GM12878 (cell line): ENCODE results near the gene FAF1. TPM values are rescaled to one million over a fixed set of nuclear protein-coding genes. Genes with fewer than 3 reads are reported as not detected.

ENCODE experiments used
- ATAC-seq: fragments of 200-7000 bp; cut with Tn5 transposase; 3 replicates; pipeline ENCODE4 v1.9.1; 2020; ENCODE audit warnings: mild to moderate bottlenecking, moderate library complexity
- BruUV-seq: library from RNA; stranded (reverse); fragments of 400-500 nt; replicated peaks from 2 replicates; lab custom pipeline; 2021; lab: Mats Ljungman, UMichigan
- CTCF ChIA-PET: fragments of 300-600 bp; sonication (Branson Sonifier 250); formaldehyde crosslinking; extraction: SDS; loops from one replicate; lab custom pipeline; 2021; ENCODE audit warnings: inconsistent platforms; lab: Yijun Ruan, JAX
- POLR2A ChIA-PET: fragments of 350-600 bp; formaldehyde crosslinking; extraction: SDS; loops from one replicate; lab custom pipeline; 2021; ENCODE audit warnings: inconsistent platforms; lab: Charles Lee
- RAD21 ChIA-PET: fragments of 300-600 bp; sonication (Branson Sonifier 250); formaldehyde crosslinking; loops from one replicate; lab custom pipeline; 2023; ENCODE audit warnings: antibody characterized with exemption; ENCODE audit not compliant: unreplicated experiment; lab: Charles Lee
- SMC1A ChIA-PET: fragments of 300-600 bp; sonication (Branson Sonifier 250); formaldehyde crosslinking; loops from one replicate; lab custom pipeline; 2023; ENCODE audit not compliant: unreplicated experiment, uncharacterized antibody; lab: Charles Lee
- DNase-seq: peaks from one replicate; pipeline ENCODE4 v3.0.0-alpha.2; 2011; ENCODE audit warnings: low read depth, low spot score
- FAIRE-seq: peaks from 3 replicates; lab custom pipeline; 2011; peaks lifted over from hg19 to GRCh38; lab: Jason Lieb, UNC
- H2AFZ ChIP-seq: 2 replicates; pipeline ENCODE4 v1.6.0; 2011; ENCODE audit warnings: low read depth, low read length, control low read depth; ENCODE audit not compliant: control insufficient read depth
- H3K27ac ChIP-seq: 2 replicates; pipeline ENCODE4 v1.5.1; 2011; ENCODE audit warnings: control low read depth; ENCODE audit not compliant: control insufficient read depth, insufficient read depth
- H3K27me3 ChIP-seq, 2 experiments: replicated peaks in 1 of 2; 2 replicates each; pipeline versions ENCODE4 v1.6.0 to v1.6.1; 2011; ENCODE audit warnings: low read length in 1 of 2; ENCODE audit not compliant: control insufficient read depth in 2 of 2, insufficient read depth in 2 of 2
- H3K36me3 ChIP-seq, 2 experiments: 2 replicates each; pipeline ENCODE4 v1.5.1; 2011; ENCODE audit warnings: low read length in 1 of 2; ENCODE audit not compliant: control insufficient read depth in 2 of 2, insufficient read depth in 2 of 2
- H3K4me1 ChIP-seq: 2 replicates; pipeline ENCODE4 v1.6.1; 2011; ENCODE audit warnings: mild to moderate bottlenecking, low read length, moderate library complexity, mixed read lengths; ENCODE audit not compliant: control insufficient read depth, insufficient read depth
- H3K4me2 ChIP-seq: 2 replicates; pipeline ENCODE4 v1.6.0; 2011; ENCODE audit warnings: control low read depth; ENCODE audit not compliant: control insufficient read depth, insufficient read depth
- H3K4me3 ChIP-seq: fragments of 200-600 bp; sonication (generic); 2 replicates; pipeline ENCODE4 v1.5.1; 2016
- H3K79me2 ChIP-seq: 2 replicates; pipeline ENCODE4 v1.6.0; 2011; ENCODE audit warnings: low read length; ENCODE audit not compliant: control insufficient read depth, insufficient read depth
- H3K9ac ChIP-seq: 2 replicates; pipeline ENCODE4 v1.8.0; 2011; ENCODE audit warnings: low read length, control low read depth, mixed read lengths; ENCODE audit not compliant: control insufficient read depth, insufficient read depth
- H3K9me3 ChIP-seq: replicated peaks from 3 replicates; pipeline ENCODE4 v1.5.1; 2011; ENCODE audit warnings: mild to moderate bottlenecking, low read length; ENCODE audit not compliant: control insufficient read depth, insufficient read depth
- H4K20me1 ChIP-seq: 2 replicates; pipeline ENCODE4 v1.6.0; 2011; ENCODE audit not compliant: control insufficient read depth, insufficient read depth
- BACH1 ChIP-seq: fragments of 450-650 bp; IDR thresholded peaks from 2 replicates; pipeline ENCODE4 v1.6.1; 2017; ENCODE audit warnings: mild to moderate bottlenecking, borderline replicate concordance
- GABPA ChIP-seq: IDR thresholded peaks from 2 replicates; pipeline ENCODE4 v1.6.1; 2014; ENCODE audit warnings: antibody characterized with exemption, low read depth, mild to moderate bottlenecking, inconsistent platforms
- NR2F1 ChIP-seq: fragments of 450-650 bp; conservative IDR thresholded peaks from 2 replicates; pipeline ENCODE4 v1.6.1; 2017; ENCODE audit warnings: mild to moderate bottlenecking
- POLR2AphosphoS2 ChIP-seq: IDR thresholded peaks from 2 replicates; pipeline ENCODE4 v1.6.1; 2011; ENCODE audit warnings: low read depth, mild to moderate bottlenecking, low read length, improper control_type of control experiment, moderate library complexity
- RB1 ChIP-seq: fragments of 450-650 bp; formaldehyde crosslinking; IDR thresholded peaks from 2 replicates; pipeline ENCODE4 v1.6.1; 2017; ENCODE audit warnings: mild to moderate bottlenecking, borderline replicate concordance
- RUNX3 ChIP-seq: IDR thresholded peaks from 2 replicates; pipeline ENCODE4 v1.6.1; 2012; ENCODE audit warnings: low read length, inconsistent platforms
- SUZ12 ChIP-seq: fragments of 200-600 bp; sonication (generic); IDR thresholded peaks from one replicate; pipeline ENCODE4 v1.6.1; 2018; ENCODE audit warnings: antibody characterized with exemption, mild to moderate bottlenecking; ENCODE audit not compliant: unreplicated experiment
- TARDBP ChIP-seq: IDR thresholded peaks from 2 replicates; pipeline ENCODE4 v1.6.1; 2016; ENCODE audit warnings: borderline replicate concordance
- YY1 ChIP-seq: IDR thresholded peaks from 2 replicates; pipeline ENCODE4 v1.6.1; 2011; ENCODE audit warnings: low read depth, mild to moderate bottlenecking, low read length
- ZBTB11 ChIP-seq: fragments of 450-650 bp; formaldehyde crosslinking; IDR thresholded peaks from 2 replicates; pipeline ENCODE4 v1.5.0; 2022; ENCODE audit warnings: mild to moderate bottlenecking, missing genetic modification characterization
- ZNF622 ChIP-seq: fragments of 450-650 bp; IDR thresholded peaks from 2 replicates; pipeline ENCODE4 v1.6.1; 2017; ENCODE audit warnings: mild to moderate bottlenecking, inconsistent platforms
- WGBS: methylation state at CpG from one replicate; pipeline ENCODE4 v1.1.6; 2016; ENCODE audit warnings: low lambda C conversion rate; ENCODE audit not compliant: insufficient replicate concordance, insufficient coverage; ENCODE audit errors: missing lambda C conversion rate; 5-methylcytosine and 5-hydroxymethylcytosine counted together
- in situ Hi-C: fragments of 300-500 bp; cut with MboI; formaldehyde crosslinking; loops from 9 replicates; pipeline ENCODE4 v1.14.3; 2018; ENCODE audit warnings: mixed read lengths
- intact Hi-C: fragments of 100-400 bp; cut with micrococcal nuclease; formaldehyde crosslinking; loops from one replicate; pipeline ENCODE4 v1.14.2; 2022; ENCODE audit not compliant: unreplicated experiment
- polyA plus RNA-seq, 11 experiments: library from polyadenylated mRNA; depleted of rRNA in 4 of 11; unstranded in 6 of 11; stranded (reverse) in 5 of 11; fragments of >200 nt; fragmentation: Nextera tagmentation in 4 of 11; fragmentation: Illumina TruSeq in 1 of 11; extraction: Ambion mirVana in 4 of 11; extraction: Trizol in 1 of 11; gene quantifications; 1 replicate in 1 of 11; 2 replicates in 10 of 11; pipeline versions ENCODE4 v1.2.1 to v1.2.3, GENCODE V29; 2011 to 2016; ENCODE audit warnings: inconsistent platforms in 2 of 11, missing spikeins in 2 of 11, low read depth in 1 of 11
- total RNA-seq, 4 experiments: library from RNA; depleted of rRNA in 3 of 4; stranded (reverse); fragments of >200 nt in 3 of 4; fragmentation: Illumina TruSeq in 1 of 4; extraction: Trizol in 1 of 4; gene quantifications; 2 replicates each; pipeline versions ENCODE4 v1.2.1 to v1.2.3, GENCODE V29; 2013 to 2021
- TF ChIP-seq, protein P1 (sequence below): fragments of 450-650 bp; IDR thresholded peaks from 2 replicates; pipeline ENCODE4 v1.6.1; 2017; ENCODE audit warnings: mild to moderate bottlenecking, moderate library complexity

FAF1 gene
- total and polyA plus RNA-seq, 10 of the 15 experiments (the other 5 are each of a cell fraction or from before 2014, with no cell fraction given): 8.6 to 54.5 (median 23.7) TPM

DNA sequence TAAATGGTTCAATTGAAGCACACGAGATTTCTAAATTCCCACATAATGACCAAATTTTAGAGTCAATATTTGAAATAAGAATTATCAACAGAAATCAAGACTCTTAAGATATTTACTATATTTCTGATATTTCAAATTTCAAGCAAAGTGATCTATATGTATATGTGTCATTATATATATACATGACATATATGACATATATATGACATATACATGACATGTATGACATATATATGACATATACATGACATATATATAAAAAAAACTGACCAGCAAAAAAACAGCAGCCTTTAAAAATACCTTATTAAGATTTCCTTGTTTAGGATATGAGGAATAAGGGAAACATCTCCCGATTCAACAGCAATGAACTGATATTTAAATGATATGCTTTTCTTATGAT, 266.2 kb downstream of the FAF1 start:
- H3K4me2 ChIP-seq: no peak overlapping the region
- H4K20me1 ChIP-seq: no peaks in the 10 kb centered on the region
- ATAC-seq: no peak
- no peak overlapping the region for H3K27ac ChIP-seq
- H3K4me1 ChIP-seq: no peaks in the 10 kb centered on the region
- H3K36me3 ChIP-seq: no peaks in the 10 kb centered on the region
- no peak overlapping the region for H2AFZ ChIP-seq
- no peaks in the 10 kb centered on the region for H3K79me2 ChIP-seq
- H3K9ac ChIP-seq: no peak overlapping the region
- POLR2A ChIA-PET: no interaction called here
- DNase-seq: no peak
- RAD21 ChIA-PET: no interaction called here
- in situ Hi-C loops (no loop called here), intact Hi-C loops (no loop called here)
- CTCF ChIA-PET: no interaction called here
- TF ChIP-seq TARDBP: no peak
- no peak for TF ChIP-seq SUZ12
- TF ChIP-seq NR2F1: no peak
- H3K4me3 ChIP-seq: no peak overlapping the region
- SMC1A ChIA-PET: no interaction called here
- H3K27me3 ChIP-seq: no peaks in the 10 kb centered on the region
- WGBS: 94% methylated on average over 2 of the region's 2 CpGs
- no TSS peak for BruUV-seq
- H3K9me3 ChIP-seq: no peaks in the 10 kb centered on the region
- no peak for FAIRE-seq

DNA sequence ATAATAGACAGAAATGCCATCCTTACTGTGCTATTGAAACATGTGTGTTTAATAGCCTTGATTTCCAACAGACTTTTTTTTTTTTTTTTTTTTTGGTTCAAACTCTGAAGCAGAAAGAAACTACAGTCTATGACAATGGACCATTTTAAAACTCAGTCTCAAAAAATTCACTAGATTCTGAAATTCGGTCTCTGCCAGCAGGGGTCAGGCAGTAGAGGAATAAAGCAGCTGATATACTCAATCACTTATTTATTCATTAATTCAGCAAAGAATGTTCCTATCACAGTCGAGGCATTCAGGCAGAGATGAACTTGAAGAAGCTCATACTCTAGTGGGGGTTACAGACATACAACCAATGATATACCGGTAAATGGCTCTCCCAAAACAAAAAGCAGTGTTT, 275.9 kb downstream of the FAF1 start:
- H3K9me3 ChIP-seq: no peaks in the 10 kb centered on the region
- H3K4me1 ChIP-seq: no peaks in the 10 kb centered on the region
- in situ Hi-C loops (no loop called here), intact Hi-C loops (no loop called here)
- no peaks in the 10 kb centered on the region for H3K36me3 ChIP-seq
- ATAC-seq (no peak), DNase-seq (no peak), FAIRE-seq (no peak)
- no peak overlapping the region for H3K4me3 ChIP-seq
- ChIA-PET POLR2A (no interaction called here), CTCF (interaction anchor here (1.0 to 1.6 kb wide), 3 partner anchors 13 to 73 kb away, joined by 3 to 8 read pairs (median 4); no protein-coding TSS in a partner anchor), SMC1A (interaction anchor here (1.1 to 1.4 kb wide), 2 partner anchors 14 to 20 kb away, joined by 3 to 4 read pairs; no protein-coding TSS in a partner anchor), RAD21 (no interaction called here)
- WGBS: 95% methylated on average over 3 of the region's 3 CpGs
- no peak overlapping the region for H3K27ac ChIP-seq
- no peak overlapping the region for H3K4me2 ChIP-seq
- H4K20me1 ChIP-seq: no peaks in the 10 kb centered on the region
- H2AFZ ChIP-seq: no peak overlapping the region
- no peaks in the 10 kb centered on the region for H3K79me2 ChIP-seq
- no TSS peak for BruUV-seq
- TF ChIP-seq ZNF622 (no peak), RB1 (no peak), GABPA (no peak), YY1 (no peak), POLR2AphosphoS2 (no peak), ZBTB11 (no peak), RUNX3 (no peak), BACH1 (no peak)
- TF ChIP-seq, protein P1, sequence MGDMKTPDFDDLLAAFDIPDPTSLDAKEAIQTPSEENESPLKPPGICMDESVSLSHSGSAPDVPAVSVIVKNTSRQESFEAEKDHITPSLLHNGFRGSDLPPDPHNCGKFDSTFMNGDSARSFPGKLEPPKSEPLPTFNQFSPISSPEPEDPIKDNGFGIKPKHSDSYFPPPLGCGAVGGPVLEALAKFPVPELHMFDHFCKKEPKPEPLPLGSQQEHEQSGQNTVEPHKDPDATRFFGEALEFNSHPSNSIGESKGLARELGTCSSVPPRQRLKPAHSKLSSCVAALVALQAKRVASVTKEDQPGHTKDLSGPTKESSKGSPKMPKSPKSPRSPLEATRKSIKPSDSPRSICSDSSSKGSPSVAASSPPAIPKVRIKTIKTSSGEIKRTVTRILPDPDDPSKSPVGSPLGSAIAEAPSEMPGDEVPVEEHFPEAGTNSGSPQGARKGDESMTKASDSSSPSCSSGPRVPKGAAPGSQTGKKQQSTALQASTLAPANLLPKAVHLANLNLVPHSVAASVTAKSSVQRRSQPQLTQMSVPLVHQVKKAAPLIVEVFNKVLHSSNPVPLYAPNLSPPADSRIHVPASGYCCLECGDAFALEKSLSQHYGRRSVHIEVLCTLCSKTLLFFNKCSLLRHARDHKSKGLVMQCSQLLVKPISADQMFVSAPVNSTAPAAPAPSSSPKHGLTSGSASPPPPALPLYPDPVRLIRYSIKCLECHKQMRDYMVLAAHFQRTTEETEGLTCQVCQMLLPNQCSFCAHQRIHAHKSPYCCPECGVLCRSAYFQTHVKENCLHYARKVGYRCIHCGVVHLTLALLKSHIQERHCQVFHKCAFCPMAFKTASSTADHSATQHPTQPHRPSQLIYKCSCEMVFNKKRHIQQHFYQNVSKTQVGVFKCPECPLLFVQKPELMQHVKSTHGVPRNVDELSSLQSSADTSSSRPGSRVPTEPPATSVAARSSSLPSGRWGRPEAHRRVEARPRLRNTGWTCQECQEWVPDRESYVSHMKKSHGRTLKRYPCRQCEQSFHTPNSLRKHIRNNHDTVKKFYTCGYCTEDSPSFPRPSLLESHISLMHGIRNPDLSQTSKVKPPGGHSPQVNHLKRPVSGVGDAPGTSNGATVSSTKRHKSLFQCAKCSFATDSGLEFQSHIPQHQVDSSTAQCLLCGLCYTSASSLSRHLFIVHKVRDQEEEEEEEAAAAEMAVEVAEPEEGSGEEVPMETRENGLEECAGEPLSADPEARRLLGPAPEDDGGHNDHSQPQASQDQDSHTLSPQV: no peak
- H3K9ac ChIP-seq: no peak overlapping the region
- H3K27me3 ChIP-seq: no peaks in the 10 kb centered on the region
